ENCODE data around the gene IQSEC1.

Gene IQSEC1

DNA sequence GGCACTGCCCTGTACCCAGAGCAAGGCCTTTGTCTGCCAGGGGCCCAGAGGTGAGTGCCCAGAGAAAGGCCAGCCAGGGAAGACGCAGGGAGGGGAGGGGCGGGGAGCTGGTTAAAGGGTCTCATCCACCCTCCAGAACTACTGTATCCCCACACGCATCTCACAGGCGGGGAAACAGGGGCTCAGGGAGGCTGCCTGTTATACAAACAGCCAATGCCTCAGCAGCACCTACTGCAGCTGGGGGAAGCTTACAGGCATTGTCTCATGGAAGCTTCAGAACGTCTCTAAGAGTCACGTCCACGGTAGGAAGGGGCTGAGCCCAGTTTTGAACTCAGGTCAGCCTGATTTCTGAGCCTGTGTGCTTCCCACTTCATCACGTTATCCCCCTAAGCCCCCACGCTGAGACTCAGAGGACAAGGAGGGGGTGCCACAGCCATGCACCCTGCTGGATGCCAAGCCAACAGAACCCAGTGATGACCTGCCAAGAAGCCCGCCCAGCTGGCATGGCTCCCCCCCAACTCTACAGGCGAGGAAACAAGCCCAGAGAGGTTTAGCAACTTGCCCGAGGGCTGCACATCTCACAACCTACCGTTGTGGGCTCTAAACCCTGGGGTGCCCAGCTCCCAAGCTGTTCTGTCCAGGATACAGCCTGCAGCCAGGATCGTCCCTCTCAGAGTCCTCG, 54.5 kb downstream of the IQSEC1 start:
- H3K9me2 ChIP-seq (replicated peaks; ENCODE audit: insufficient read depth, low read length), result no peaks in the 10 kb centered on the region
- no peaks in the 10 kb centered on the region for H3K27me3 ChIP-seq (ENCODE audit: low read length)
- TF ChIP-seq EZH2phosphoT487 (conservative IDR thresholded peaks at IDR 0.05; ENCODE audit: low read length), result no peak
- TF ChIP-seq, protein P1, sequence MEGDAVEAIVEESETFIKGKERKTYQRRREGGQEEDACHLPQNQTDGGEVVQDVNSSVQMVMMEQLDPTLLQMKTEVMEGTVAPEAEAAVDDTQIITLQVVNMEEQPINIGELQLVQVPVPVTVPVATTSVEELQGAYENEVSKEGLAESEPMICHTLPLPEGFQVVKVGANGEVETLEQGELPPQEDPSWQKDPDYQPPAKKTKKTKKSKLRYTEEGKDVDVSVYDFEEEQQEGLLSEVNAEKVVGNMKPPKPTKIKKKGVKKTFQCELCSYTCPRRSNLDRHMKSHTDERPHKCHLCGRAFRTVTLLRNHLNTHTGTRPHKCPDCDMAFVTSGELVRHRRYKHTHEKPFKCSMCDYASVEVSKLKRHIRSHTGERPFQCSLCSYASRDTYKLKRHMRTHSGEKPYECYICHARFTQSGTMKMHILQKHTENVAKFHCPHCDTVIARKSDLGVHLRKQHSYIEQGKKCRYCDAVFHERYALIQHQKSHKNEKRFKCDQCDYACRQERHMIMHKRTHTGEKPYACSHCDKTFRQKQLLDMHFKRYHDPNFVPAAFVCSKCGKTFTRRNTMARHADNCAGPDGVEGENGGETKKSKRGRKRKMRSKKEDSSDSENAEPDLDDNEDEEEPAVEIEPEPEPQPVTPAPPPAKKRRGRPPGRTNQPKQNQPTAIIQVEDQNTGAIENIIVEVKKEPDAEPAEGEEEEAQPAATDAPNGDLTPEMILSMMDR (IDR thresholded peaks at IDR 0.05; ENCODE audit: insufficient read depth, low read length, poor library complexity, severe bottlenecking), result no peak
- no peak overlapping the region for H2AFZ ChIP-seq (ENCODE audit: low read depth, low read length, severe bottlenecking)
- H3K4me3 ChIP-seq (ENCODE audit: insufficient read depth, low read length, poor library complexity, severe bottlenecking), result no peak overlapping the region
- H3K4me2 ChIP-seq (ENCODE audit: low read depth, low read length, poor library complexity, severe bottlenecking), result no peak overlapping the region
- H4K20me1 ChIP-seq (ENCODE audit: low read depth, low read length), result no peaks in the 10 kb centered on the region
- H3K9me3 ChIP-seq (ENCODE audit: insufficient read depth, low read length), result no peaks in the 10 kb centered on the region
- no peaks in the 10 kb centered on the region for H3K79me2 ChIP-seq (ENCODE audit: insufficient read depth, low read length)
- H3K27ac ChIP-seq (ENCODE audit: low read depth, low read length), result no peak overlapping the region
- H3K36me3 ChIP-seq (ENCODE audit: low read length), result no peaks in the 10 kb centered on the region
- no peak overlapping the region for H3K9ac ChIP-seq (ENCODE audit: low read length)
- no peaks in the 10 kb centered on the region for H3F3A ChIP-seq (ENCODE audit: insufficient read depth)

GRCh38 chr3:13018043-13018451, 55.2 kb downstream of the IQSEC1 start:
- no peaks in the 10 kb centered on the region for H3K79me2 ChIP-seq (ENCODE audit: insufficient read depth, low read length)
- H3F3A ChIP-seq (ENCODE audit: insufficient read depth), result no peaks in the 10 kb centered on the region
- TF ChIP-seq, protein P1 (IDR thresholded peaks at IDR 0.05; ENCODE audit: insufficient read depth, low read length, poor library complexity, severe bottlenecking), result no peak
- no peak for TF ChIP-seq EZH2phosphoT487 (conservative IDR thresholded peaks at IDR 0.05; ENCODE audit: low read length)
- no peaks in the 10 kb centered on the region for H3K9me3 ChIP-seq (ENCODE audit: insufficient read depth, low read length)
- no peak overlapping the region for H3K4me2 ChIP-seq (ENCODE audit: low read depth, low read length, poor library complexity, severe bottlenecking)
- no peak overlapping the region for H3K9ac ChIP-seq (ENCODE audit: low read length)
- H3K9me2 ChIP-seq (replicated peaks; ENCODE audit: insufficient read depth, low read length), result no peaks in the 10 kb centered on the region
- no peak overlapping the region for H3K27ac ChIP-seq (ENCODE audit: low read depth, low read length)
- H3K4me3 ChIP-seq (ENCODE audit: insufficient read depth, low read length, poor library complexity, severe bottlenecking), result no peak overlapping the region
- no peak overlapping the region for H2AFZ ChIP-seq (ENCODE audit: low read depth, low read length, severe bottlenecking)
- H3K27me3 ChIP-seq (ENCODE audit: low read length), result no peaks in the 10 kb centered on the region
- H3K36me3 ChIP-seq (ENCODE audit: low read length), result no peaks in the 10 kb centered on the region
- H4K20me1 ChIP-seq (ENCODE audit: low read depth, low read length), result no peaks in the 10 kb centered on the region

- Histone ChIP-seq H3K9ac (ENCODE audit: low read length) (no peak overlapping the region), H3K4me3 (ENCODE audit: insufficient read depth, low read length, poor library complexity, severe bottlenecking) (no peak overlapping the region), H3K27me3 (ENCODE audit: low read length) (no peaks in the 10 kb centered on the region), H3K4me2 (ENCODE audit: low read depth, low read length, poor library complexity, severe bottlenecking) (no peak overlapping the region), H3K27ac (ENCODE audit: low read depth, low read length) (no peak overlapping the region), H3K79me2 (ENCODE audit: insufficient read depth, low read length) (no peaks in the 10 kb centered on the region), H3F3A (ENCODE audit: insufficient read depth) (no peaks in the 10 kb centered on the region), H3K36me3 (ENCODE audit: low read length) (no peaks in the 10 kb centered on the region), H2AFZ (ENCODE audit: low read depth, low read length, severe bottlenecking) (no peak overlapping the region), H4K20me1 (ENCODE audit: low read depth, low read length) (no peaks in the 10 kb centered on the region), H3K9me2 (replicated peaks; ENCODE audit: insufficient read depth, low read length) (no peaks in the 10 kb centered on the region), H3K9me3 (ENCODE audit: insufficient read depth, low read length) (no peaks in the 10 kb centered on the region)
- TF ChIP-seq EZH2phosphoT487 (conservative IDR thresholded peaks at IDR 0.05; ENCODE audit: low read length), result no peak
- TF ChIP-seq, protein P1 (IDR thresholded peaks at IDR 0.05; ENCODE audit: insufficient read depth, low read length, poor library complexity, severe bottlenecking), result no peak
These were observed 55.7 kb downstream of the IQSEC1 start for GRCh38 chr3:13017361-13018042.
